Mucosa of gallbladder (tissue), 1 donor: ENCODE data around the gene TDRD9. TPM values are rescaled to one million over a fixed set of nuclear protein-coding genes. Genes with fewer than 3 reads are reported as not detected.
"Not testable (repeated sequence)": the region's sequence is repeated elsewhere in the genome, so short reads cannot be mapped to it uniquely, and the experiment has no call there.

Experiments
- DNase-seq: peaks from one replicate; pipeline ENCODE4 v3.0.0-alpha.2; 2020; ENCODE audit warnings: low spot score
- total RNA-seq: library from RNA; stranded (reverse); gene quantifications from one replicate; pipeline ENCODE4 v1.2.1, GENCODE V29; 2021
- donor health status: DM: no; HTN: no; CAD: no.

Gene TDRD9
- total RNA-seq, 1 donor from 2014 or later = 8.7 TPM

DNA sequence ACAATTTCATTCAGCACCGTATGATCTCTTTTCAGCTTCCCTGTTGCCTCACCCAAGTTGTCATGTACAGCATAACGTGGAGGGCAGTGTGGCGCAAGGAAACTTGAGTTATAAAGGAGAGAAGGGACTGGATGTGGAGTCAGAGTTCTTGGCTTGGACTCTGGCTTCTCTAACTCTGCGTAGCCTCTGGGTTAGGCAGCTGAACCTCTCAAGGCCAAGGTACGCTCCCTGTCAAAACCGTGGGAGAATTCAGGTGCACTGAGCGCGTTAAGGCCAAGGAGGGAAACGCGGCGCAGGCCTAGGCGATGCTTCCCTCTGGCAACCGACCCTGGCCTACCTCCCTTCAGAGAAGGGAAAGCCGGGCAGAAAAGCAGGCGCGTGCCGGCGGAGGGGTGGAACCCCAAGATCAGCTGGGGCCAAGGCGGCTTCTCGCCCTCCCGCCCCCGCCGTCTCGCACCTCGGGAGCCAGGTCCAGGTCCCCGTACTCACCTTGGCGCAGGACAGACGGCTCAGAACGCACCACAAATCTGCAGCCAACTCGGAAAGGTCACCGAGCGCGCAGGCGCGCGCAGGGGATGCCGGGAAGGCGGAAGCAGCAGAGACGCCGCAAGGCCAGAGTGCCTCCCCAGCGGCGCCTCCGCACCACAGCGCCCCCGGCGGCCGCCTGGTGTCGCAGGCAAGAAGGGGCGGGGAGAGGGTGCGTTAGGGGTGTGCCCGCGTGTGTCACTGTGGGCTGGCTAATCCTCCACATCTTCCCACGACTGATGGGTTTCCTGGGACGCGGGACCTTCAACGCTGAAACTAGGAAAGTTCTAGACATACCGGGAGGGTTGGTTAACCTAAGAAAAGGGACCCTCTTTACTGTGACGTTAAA lies 7.0 kb upstream of the TDRD9 start:
- DNase-seq = peak; percentile 91

DNA sequence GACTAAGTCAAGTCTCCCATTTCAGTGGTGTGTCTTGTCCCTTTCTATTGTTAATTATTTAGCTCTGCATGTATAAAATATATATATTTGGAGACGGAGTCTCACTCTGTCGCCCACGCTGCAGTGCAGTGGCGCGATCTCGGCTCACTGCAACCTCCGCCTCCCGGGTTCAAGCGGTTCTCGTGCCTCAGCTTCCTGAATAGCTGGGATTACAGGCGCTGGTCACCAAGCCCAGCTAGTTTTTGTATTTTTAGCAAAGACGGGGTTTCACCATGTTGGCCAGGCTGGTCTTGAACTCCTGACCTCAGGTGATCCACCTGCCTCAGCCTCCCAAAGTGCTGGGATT lies 6.4 kb upstream of the TDRD9 start:
- DNase-seq = not testable (repeated sequence)

DNA sequence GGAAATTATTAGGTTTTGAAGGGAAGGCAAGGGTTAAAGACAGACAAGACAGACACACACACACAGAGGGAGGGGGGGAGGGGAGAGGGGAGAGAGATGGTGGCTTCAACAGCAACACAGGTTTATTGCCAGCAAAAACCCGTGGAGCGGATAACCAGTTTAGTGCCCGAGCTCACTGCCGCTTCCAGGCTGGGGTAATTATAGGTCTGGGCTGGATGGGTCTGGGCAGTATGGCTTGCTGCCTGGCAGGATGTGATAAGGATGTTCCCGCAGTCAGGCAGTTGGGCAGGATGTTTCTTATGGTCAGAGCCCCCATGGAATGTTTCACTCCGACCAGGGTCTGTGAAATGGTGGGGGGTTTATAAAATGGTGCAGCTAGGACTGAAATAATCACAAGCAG lies 4.4 kb upstream of the TDRD9 start:
- no peak for DNase-seq

DNA sequence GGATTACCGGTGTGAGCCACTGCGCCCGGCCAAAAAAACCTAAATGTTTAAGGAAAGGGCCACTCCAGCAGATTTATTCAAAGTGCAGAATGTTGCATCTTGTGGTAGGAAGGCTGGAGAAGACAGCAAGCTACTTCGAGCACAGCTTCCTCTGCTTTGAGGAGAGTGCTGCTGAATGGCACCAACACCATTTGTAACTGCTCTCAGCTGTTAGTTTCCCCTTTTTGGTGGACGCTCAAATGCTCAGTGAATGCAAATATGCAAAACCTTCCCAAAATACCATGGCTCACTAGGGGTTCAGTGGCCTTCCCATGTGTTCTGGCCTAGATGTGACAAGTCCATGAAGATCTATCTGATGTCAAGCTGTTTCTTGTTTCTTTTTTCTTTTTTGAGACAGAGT lies 2.9 kb upstream of the TDRD9 start:
- no peak for DNase-seq

DNA sequence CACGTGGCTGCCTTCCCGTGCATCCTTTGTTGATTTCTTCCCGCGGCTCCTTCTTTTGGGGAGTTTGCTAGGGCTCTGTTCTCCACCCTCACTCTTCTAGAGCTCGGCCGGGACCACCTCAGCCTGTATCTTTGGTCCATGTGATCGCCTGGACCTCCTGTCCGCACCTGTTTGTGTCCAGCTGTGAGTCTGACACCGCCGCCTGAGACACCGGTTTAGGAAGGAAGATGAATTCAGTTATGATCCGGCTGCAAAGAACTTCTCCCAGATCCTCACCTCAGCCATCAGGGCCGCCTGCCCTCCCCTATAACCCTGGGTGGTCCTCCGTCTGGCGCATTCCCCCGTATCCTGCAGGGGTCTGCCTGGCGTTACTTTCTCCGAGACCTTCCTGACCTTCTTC lies 690 bp upstream of the TDRD9 start:
- DNase-seq = no peak

DNA sequence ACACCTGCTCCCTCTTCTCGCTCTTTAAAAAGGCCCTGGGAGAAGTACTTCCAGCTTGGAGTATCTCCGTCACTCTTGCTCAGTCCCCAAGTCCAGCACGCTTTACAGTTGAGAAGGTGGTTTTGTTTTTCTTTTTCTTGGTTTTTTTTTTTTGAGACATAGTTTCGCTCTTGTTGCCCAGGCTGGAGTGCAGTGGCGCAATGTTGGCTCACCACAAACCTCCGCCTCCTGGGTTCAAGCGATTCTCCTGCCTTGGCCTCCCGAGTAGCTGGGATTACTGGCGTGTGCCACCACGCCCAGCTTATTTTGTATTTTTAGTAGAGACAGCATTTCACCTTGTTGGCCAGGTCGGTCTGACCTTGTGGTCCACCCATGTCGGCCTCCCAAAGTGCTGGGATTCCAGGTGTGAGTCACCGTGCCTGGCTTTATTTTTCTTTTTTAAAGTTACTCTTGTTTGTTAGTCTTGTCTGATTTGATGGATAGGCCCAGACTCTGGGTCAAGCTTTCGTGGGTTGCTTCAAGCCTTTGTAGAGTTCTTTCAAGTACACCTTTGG lies 1.9 kb downstream of the TDRD9 start:
- no peak for DNase-seq

DNA sequence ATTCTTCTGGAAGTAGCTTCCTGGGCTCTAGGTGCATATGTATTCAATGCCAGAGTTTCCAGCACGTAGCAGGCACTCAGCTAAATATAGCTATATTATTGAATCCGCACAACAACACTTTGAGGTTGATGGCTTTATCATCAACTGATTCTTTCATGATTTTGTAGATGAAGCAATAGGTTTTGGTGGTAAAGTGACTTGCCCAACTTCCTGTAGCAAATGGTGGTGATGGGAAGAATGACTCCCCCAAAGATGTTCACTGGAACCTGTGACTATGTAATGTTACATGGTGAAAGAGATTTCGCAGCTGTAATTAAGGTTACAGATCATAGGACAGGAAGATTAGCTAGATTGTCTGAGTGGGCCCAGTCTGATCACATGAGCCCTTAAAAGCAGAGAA lies 3.2 kb downstream of the TDRD9 start:
- DNase-seq = no peak

DNA sequence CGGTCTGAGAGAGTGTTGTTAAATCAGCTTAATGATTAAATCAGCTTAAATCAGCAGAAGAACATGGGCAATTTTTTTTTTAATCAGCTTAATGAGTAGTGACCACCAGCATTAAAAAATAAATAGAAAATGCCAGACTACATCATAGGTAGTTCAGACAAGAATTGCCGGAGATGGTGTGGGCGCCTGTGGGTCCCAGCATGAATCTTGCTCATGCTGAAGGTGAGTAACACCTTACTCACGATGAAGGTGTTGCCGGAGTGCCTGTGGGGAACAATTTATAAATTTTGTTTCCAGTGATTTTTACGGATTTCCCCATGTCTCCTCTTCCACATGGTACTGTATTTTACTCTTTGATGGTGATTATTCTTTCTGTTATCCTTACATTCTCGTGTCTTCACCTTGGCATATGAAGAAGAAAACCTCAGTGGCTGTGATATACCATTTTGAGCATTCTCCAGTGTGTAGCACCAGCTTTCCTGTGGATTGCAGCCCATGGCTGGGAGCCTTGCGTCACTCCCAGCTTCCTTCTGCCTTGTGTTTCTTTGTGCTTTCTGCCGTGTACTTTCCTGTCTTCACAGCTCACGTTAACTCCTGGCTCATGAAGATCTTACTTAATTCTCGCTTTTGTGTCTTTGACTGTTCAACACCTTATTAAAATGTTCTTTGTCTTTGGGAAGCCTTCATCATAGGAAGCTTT lies 4.7 kb downstream of the TDRD9 start:
- no peak for DNase-seq

DNA sequence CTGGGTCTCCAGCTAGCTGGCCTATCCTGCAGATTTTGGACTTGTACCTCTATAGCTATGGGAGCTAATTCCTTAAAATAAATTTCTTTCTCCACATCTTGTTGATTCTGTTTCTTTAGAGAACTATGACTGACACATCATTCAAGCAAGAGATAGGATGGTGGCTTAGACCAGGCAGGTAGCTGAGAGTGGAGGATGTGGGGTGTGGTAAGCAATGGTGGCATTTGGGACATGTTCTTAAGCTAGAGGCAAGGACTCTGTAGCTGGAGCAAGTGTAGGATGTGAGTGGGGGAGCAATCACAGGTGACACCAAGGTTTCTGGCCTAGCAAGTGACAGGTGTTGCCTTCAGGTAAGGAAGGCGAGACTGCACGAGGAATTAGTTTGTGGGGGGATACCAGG lies 6.8 kb downstream of the TDRD9 start:
- no peak for DNase-seq

DNA sequence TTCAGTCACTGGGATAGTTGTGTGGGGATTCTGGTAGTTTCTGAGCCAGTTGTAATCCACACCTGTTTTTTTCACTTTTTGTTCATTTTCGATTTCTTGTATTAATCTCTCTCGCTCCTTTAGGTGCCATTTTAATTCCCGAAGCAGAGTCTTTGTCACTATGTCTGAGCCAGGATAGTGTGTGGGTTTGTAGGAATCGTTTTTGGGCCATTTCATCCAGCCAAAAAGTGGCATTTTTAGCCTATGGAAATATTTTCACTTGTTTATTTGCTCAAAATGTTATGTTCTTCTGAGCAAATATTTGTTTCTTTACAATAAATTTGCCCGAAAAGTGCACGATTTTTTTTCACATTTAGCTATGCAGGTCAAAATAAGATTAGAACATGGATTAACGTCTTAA lies 13.2 kb downstream of the TDRD9 start:
- no peak for DNase-seq

DNA sequence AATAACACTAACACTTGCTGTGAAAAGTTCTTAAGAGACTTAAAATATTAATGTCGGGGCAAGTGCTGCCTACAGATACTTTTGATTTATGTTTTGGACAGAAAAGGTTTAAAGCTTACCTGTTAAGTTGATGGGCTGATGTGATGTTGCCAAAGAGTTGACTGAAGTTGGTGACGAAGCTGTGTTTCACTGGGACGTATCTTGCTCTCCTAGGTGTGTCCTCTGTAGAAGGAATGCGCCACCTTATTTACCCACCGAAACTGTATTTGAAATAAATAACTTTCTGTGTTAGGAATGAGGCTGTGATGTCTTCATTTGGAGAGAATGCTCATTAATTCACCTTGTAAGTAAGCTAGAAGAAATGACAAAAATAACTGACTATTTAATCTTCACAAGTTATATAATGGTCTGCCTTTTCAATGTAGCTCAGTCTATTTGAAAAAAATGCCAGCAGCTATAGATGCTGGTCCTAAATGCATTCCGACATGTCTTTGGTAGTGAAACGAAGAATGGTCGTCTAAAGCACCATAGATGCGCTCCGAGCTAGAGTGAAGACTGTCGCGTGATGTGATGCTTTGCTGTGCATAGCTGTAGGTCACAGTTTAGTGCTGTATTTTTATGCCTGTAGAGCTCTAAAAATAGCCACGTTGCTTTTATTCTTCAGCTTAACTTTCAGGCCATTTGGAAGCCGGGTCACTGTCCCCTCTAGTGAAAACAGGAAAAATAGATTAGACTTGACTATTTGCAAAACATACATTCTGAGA lies 13.9 kb downstream of the TDRD9 start, which contains the start of gene RD3L:
RD3L (minus strand) TSS at position 557 of the 764 bp plus-strand sequence. CDS start 834 bp downstream, outside the sequence.
- DNase-seq = no peak

DNA sequence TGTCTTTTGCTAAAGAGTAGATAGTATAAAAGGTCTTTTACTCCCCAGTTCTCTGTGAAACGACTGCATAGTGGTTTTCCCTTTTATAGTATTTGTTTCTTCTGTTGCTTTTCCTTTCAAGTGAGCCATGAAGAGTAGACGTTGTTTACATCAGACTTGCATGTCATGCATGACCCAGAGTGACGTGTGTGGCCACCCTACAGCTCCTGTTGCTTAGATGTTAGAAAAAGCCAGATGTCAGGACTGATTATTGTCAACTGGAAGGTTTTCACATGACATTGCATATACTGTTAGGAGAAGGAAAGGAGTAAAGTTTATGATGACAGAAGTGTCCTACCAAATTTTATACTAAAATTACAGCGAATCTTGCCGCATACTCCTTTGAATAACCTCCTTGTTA lies 15.4 kb downstream of the TDRD9 start:
- no peak for DNase-seq

DNA sequence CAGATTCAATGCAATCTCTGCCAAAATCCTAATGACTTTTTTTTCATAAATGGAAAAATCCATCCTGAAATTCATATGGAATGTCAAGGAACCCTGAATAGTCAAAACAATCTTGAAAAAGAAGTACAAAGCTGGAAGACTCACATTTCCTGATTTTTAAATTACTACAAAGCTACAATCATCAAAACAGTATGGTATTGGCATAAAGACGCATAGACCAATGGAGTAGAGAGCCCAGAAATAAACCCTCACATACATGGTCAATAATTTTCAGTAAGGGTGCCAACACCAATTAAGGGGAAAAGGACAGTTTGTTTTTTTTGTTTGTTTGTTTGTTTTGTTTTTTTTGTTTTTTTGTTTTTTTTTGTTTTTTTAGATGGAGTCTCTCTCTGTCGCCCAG lies 18.7 kb downstream of the TDRD9 start:
- no peak for DNase-seq

DNA sequence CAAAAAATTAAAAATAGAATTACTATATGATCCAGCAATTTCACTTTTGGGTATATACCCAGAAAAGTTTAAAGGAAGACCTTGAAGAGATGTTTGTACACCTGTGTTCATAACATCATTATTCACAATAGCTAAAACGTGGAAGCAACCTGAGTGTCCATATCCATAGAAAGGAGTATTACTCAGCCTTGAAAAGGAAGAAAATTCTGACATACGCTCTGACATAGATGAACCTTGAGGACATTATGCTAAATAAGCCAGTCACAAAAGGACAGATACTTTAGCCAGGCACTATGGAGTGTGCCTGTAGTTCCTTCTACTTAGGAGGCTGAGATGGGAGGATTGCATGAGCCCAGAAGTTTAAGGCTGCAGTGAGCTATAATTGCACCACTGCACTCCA lies 20.2 kb downstream of the TDRD9 start:
- DNase-seq = no peak

DNA sequence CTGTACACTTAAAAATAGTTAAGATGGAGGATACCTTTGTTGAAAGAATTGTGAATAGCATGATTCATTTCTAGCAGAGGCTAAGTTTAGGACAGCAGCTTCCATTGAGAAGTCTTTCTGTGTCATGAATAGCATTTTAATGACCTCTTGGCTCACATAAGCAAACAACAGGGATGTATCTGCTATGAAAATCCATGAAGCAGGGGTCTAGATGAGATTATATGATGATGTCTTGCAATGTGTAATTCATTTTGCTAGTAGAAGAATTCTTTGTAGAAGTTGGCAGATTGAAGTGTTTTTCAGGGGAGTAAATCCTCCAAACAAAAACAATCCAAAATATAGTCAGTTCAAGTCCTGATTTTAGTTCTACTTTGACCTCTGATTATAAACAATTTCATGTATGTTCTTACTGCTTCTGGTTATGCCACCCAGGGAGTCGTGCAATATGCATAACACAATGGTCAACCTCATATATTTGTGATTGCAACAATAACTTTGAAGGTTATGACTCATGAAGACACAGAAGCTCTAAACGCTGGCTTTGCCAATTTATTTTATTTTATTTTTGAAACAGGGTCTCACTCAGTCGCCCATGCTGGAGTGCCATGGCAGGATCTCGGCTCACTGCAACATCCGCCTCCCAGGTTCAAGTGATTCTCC lies 21.0 kb downstream of the TDRD9 start:
- DNase-seq = no peak

DNA sequence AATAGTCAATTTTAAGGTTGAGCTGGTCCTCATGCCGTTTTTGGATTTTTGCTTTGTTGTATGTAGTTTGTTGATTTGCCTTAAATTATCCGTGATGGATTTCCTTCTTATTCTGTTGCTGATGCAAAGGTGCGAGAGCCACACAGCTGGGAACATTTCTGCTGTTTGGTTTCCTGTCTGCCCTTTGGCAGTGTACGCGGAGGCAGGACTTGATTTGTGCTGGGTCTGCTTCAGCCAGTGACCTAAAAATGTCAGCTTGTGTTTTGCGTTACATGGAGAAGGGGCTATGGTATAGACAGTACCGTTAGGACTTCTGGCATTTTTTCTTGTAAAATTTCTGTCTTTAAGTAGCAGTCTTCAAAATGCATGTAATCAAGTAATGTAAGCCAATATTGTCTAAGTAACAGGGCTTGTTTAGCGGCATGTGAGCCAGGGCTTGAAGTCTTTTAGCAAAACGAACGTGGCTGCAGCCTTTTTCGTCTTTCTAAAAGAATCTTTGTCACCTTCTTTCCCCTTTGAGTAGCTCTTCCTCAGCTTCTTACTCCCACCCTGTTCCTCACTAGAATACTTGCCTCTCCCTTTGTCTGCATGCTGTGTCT lies 32.3 kb downstream of the TDRD9 start:
- DNase-seq = no peak

DNA sequence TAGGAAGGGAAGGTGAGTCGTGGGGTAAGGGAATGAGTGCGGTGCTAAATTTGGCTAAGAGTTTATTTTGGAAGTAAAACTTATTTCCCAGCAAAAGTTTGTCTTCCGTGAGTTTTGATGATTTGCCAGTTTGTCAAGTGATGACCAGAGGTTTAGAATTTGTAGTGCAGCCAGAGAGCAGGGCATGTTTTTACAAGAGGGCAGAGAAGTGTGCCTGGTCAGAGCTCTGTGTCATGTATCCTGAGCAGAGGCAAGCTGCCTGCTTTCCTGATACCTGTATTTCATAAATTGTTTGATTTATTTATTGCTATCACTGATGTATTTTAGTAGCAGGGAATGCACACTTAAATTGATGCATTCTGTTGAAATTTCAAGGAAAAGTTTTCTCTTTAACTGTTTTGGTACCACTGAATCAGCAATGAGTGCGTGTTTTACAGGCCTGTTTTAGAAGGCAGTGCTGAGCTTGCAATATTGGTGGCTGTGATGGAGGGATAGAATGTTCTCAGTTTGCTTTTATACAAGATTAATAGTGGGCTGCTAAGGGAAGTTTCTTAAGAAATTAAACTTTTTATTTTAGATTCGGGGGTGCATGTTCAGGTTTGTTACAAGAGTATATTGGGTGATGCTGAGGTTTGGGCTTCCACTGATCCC lies 33.8 kb downstream of the TDRD9 start:
- no peak for DNase-seq

DNA sequence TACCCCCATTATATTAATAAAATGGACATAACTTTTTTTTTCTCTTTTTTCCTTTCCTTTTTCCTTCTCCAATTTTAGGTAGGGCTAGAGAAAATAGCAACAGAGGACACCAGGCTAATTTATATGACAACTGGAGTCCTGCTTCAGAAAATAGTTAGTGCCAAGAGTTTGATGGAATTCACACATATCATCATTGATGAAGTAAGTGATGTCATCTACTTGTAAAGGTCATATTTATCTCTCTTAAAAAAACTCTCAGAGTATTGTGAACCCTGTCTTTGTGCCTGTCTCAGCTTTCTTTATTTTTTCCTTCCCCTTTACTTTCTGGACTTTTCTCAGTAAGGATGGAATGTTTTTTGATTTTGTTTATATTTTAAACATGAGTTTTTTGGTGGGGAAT lies 38.4 kb downstream of the TDRD9 start:
- DNase-seq = no peak

DNA sequence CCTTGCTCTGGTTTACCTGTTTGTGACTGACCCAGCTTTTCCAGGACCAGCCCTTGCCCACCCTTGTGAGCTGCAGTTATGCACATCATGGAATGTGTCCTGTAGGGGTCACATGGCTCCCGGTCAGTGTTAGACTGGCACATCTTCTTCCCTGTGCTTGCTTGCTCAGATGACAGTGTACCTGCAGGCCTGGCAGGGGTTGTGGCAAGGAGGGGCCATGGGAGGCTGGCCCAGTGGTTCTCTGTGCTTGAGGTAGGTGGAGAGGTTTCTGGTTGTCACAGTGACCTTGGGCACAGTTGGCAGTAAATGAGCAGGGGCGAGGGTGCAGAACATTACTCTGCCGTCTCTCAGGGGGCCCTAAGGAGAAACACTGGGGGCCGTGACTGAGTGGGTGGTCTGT lies 41.7 kb downstream of the TDRD9 start:
- DNase-seq = no peak

DNA sequence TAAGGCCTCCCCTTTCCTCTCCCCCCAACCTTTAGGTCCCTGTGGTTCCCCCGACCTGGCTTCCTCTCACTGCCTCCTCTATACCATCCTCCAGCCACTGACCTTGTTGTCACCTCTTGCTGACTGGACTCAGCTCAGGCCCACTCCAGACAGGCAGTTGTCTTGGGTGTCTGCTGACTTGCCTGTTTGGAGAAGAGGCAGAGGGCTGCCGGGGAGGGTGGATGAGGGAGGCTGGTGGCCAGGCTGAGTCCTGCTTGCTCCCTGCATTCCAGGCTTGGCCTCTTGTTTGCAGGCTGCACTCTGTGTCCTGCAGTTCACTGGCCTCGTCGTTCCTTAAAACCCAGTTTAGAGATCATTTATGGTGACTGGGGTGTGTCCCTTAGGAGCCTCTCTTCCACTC lies 45.1 kb downstream of the TDRD9 start:
- no peak for DNase-seq

DNA sequence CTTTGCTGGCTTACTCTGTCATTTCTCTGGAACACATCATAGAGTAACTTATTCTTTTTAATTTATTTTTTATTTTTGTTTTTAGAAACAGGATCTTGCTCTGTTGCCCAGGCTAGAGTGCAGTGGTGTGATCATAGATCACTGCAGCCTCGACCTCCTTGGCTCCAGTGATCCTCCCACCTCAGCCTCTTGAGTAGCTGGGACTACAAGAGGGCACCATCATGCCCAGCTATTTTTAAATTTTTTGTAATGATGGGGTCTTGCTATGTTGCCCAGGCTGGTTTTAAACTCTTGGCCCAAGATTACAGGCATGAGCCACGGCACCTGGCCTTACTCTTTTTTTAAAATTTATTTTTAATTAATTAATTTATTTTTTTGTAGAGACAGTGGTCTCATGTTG lies 46.3 kb downstream of the TDRD9 start:
- no peak for DNase-seq
